ENCODE data around the gene IMPA2.

IMPA2 gene

GRCh38 chr18:11991021-11991795 is 9.9 kb downstream of the IMPA2 start:
- no peak for DNase-seq

GRCh38 chr18:11992096-11992790 is 10.9 kb downstream of the IMPA2 start:
- DNase-seq, result no peak

- no peak for DNase-seq
Observed at GRCh38 chr18:11993264-11993916, 12.1 kb downstream of the IMPA2 start.

- no peak for DNase-seq
Observed at GRCh38 chr18:11994336-11994702, 13.0 kb downstream of the IMPA2 start.

- no peak for DNase-seq
Observed at GRCh38 chr18:11994703-11995444, 13.6 kb downstream of the IMPA2 start.

- peak; percentile 80 for DNase-seq
Observed at GRCh38 chr18:11995445-11996189, 14.3 kb downstream of the IMPA2 start.

GRCh38 chr18:11996190-11996754 is 15.0 kb downstream of the IMPA2 start:
- DNase-seq, result no peak

GRCh38 chr18:11996907-11997306 is 15.6 kb downstream of the IMPA2 start:
- no peak for DNase-seq

- DNase-seq, result no peak
Observed at GRCh38 chr18:11997466-11997865, 16.2 kb downstream of the IMPA2 start.

- DNase-seq, result peak; percentile 70
Observed at GRCh38 chr18:11998193-11998592, 16.9 kb downstream of the IMPA2 start.

GRCh38 chr18:11999429-11999828 is 18.1 kb downstream of the IMPA2 start:
- DNase-seq, result no peak

GRCh38 chr18:12000072-12000659 is 18.9 kb downstream of the IMPA2 start:
- DNase-seq, result no peak

GRCh38 chr18:12001421-12001820 is 20.1 kb downstream of the IMPA2 start:
- no peak for DNase-seq

- DNase-seq, result no peak
Observed at GRCh38 chr18:12003894-12004293, 22.6 kb downstream of the IMPA2 start.

GRCh38 chr18:12005538-12006487 is 24.5 kb downstream of the IMPA2 start:
- DNase-seq, result no peak

GRCh38 chr18:12006488-12006840 is 25.2 kb downstream of the IMPA2 start:
- no peak for DNase-seq

GRCh38 chr18:12007063-12007462 is 25.8 kb downstream of the IMPA2 start:
- DNase-seq, result no peak

GRCh38 chr18:12008181-12008767 is 27.0 kb downstream of the IMPA2 start:
- no peak for DNase-seq

GRCh38 chr18:12008842-12009580 is 27.7 kb downstream of the IMPA2 start:
- no peak for DNase-seq
